Measurements from ENCODE around the gene KCNH3.

Gene KCNH3

GRCh38 chr12:49577589-49578315 lies 38.9 kb downstream of the KCNH3 start:
- Histone ChIP-seq H3K4me3 (ENCODE audit: low read length, poor library complexity, severe bottlenecking) (no peak overlapping the region), H3K9me3 (ENCODE audit: insufficient read depth, low read depth, low read length) (no peaks in the 10 kb centered on the region), H3K9ac (ENCODE audit: low read depth, low read length, poor library complexity, severe bottlenecking) (no peak overlapping the region), H3K9me2 (replicated peaks; ENCODE audit: low read depth, low read length) (no peaks in the 10 kb centered on the region), H4K20me1 (ENCODE audit: insufficient read depth, low read length, poor library complexity, severe bottlenecking) (no peaks in the 10 kb centered on the region), H3K36me3 (ENCODE audit: insufficient read depth, low read length) (no peaks in the 10 kb centered on the region), H3K79me2 (ENCODE audit: insufficient read depth, low read length) (no peaks in the 10 kb centered on the region), H3K27me3 (ENCODE audit: insufficient read depth, low read length, poor library complexity, severe bottlenecking) (no peaks in the 10 kb centered on the region), H2AFZ (ENCODE audit: low read length) (no peak overlapping the region), H3F3A (ENCODE audit: low read depth) (no peaks in the 10 kb centered on the region), H3K4me1 (ENCODE audit: insufficient read depth, low read length, poor library complexity, severe bottlenecking) (no peaks in the 10 kb centered on the region), H3K4me2 (ENCODE audit: low read depth, low read length, poor library complexity, severe bottlenecking) (no peak overlapping the region)
- TF ChIP-seq EZH2phosphoT487 (IDR thresholded peaks at IDR 0.05; ENCODE audit: borderline replicate concordance): no peak
- TF ChIP-seq CTCF (conservative IDR thresholded peaks at IDR 0.05; ENCODE audit: low read length): no peak

- H3K9me2 ChIP-seq (replicated peaks; ENCODE audit: low read depth, low read length): no peaks in the 10 kb centered on the region
- H3K9ac ChIP-seq (ENCODE audit: low read depth, low read length, poor library complexity, severe bottlenecking): no peak overlapping the region
- no peaks in the 10 kb centered on the region for H3K36me3 ChIP-seq (ENCODE audit: insufficient read depth, low read length)
- no peak overlapping the region for H3K4me2 ChIP-seq (ENCODE audit: low read depth, low read length, poor library complexity, severe bottlenecking)
- no peaks in the 10 kb centered on the region for H3K79me2 ChIP-seq (ENCODE audit: insufficient read depth, low read length)
- H3F3A ChIP-seq (ENCODE audit: low read depth): no peaks in the 10 kb centered on the region
- H4K20me1 ChIP-seq (ENCODE audit: insufficient read depth, low read length, poor library complexity, severe bottlenecking): no peaks in the 10 kb centered on the region
- no peaks in the 10 kb centered on the region for H3K9me3 ChIP-seq (ENCODE audit: insufficient read depth, low read depth, low read length)
- no peak for TF ChIP-seq EZH2phosphoT487 (IDR thresholded peaks at IDR 0.05; ENCODE audit: borderline replicate concordance)
- TF ChIP-seq CTCF (conservative IDR thresholded peaks at IDR 0.05; ENCODE audit: low read length): no peak
- H3K4me1 ChIP-seq (ENCODE audit: insufficient read depth, low read length, poor library complexity, severe bottlenecking): no peaks in the 10 kb centered on the region
- no peak overlapping the region for H3K4me3 ChIP-seq (ENCODE audit: low read length, poor library complexity, severe bottlenecking)
- H2AFZ ChIP-seq (ENCODE audit: low read length): no peak overlapping the region
- no peaks in the 10 kb centered on the region for H3K27me3 ChIP-seq (ENCODE audit: insufficient read depth, low read length, poor library complexity, severe bottlenecking)
These were observed 39.8 kb downstream of the KCNH3 start for GRCh38 chr12:49578471-49579112.

- Histone ChIP-seq H3K9ac (ENCODE audit: low read depth, low read length, poor library complexity, severe bottlenecking) (no peak overlapping the region), H3F3A (ENCODE audit: low read depth) (no peaks in the 10 kb centered on the region), H3K9me2 (replicated peaks; ENCODE audit: low read depth, low read length) (no peaks in the 10 kb centered on the region), H3K4me1 (ENCODE audit: insufficient read depth, low read length, poor library complexity, severe bottlenecking) (no peaks in the 10 kb centered on the region), H3K4me2 (ENCODE audit: low read depth, low read length, poor library complexity, severe bottlenecking) (no peak overlapping the region), H3K9me3 (ENCODE audit: insufficient read depth, low read depth, low read length) (no peaks in the 10 kb centered on the region), H3K4me3 (ENCODE audit: low read length, poor library complexity, severe bottlenecking) (no peak overlapping the region), H3K36me3 (ENCODE audit: insufficient read depth, low read length) (no peaks in the 10 kb centered on the region), H4K20me1 (ENCODE audit: insufficient read depth, low read length, poor library complexity, severe bottlenecking) (no peaks in the 10 kb centered on the region), H2AFZ (ENCODE audit: low read length) (no peak overlapping the region), H3K27me3 (ENCODE audit: insufficient read depth, low read length, poor library complexity, severe bottlenecking) (no peaks in the 10 kb centered on the region), H3K79me2 (ENCODE audit: insufficient read depth, low read length) (no peaks in the 10 kb centered on the region)
- TF ChIP-seq EZH2phosphoT487 (IDR thresholded peaks at IDR 0.05; ENCODE audit: borderline replicate concordance): no peak
- TF ChIP-seq CTCF (conservative IDR thresholded peaks at IDR 0.05; ENCODE audit: low read length): peak; percentile 87
These were observed 42.0 kb downstream of the KCNH3 start for GRCh38 chr12:49580572-49581535.
